B cell (primary cell): ENCODE data around the gene CLINT1. TPM values are rescaled to one million over a fixed set of nuclear protein-coding genes. Genes with fewer than 3 reads are reported as not detected.

ENCODE experiments used
- ATAC-seq: fragments of 200-7000 bp; cut with Tn5 transposase; one replicate; pipeline ENCODE4 v1.10.0; 2021; ENCODE audit warnings: low read depth, mild to moderate bottlenecking, moderate number of reproducible peaks, moderate library complexity
- CTCF ChIA-PET: fragments of 350-600 bp; sonication (Branson Sonifier 250); formaldehyde crosslinking; loops from one replicate; lab custom pipeline; 2021; ENCODE audit warnings: antibody characterized with exemption, inconsistent platforms; lab: Charles Lee
- POLR2A ChIA-PET: fragments of 350-600 bp; sonication (Branson Sonifier 250); formaldehyde crosslinking; loops from one replicate; lab custom pipeline; 2021; ENCODE audit warnings: antibody characterized with exemption; lab: Charles Lee
- DNase-seq: peaks from one replicate; pipeline ENCODE4 v3.0.0; 2013
- H2AFZ ChIP-seq: 2 replicates; pipeline ENCODE4 v1.6.1; 2012; ENCODE audit warnings: mild to moderate bottlenecking, low read depth, low read length; ENCODE audit not compliant: insufficient read depth, poor library complexity, severe bottlenecking
- H3K27ac ChIP-seq, 2 donors: 1 replicate in 1 of 2; 2 replicates in 1 of 2; pipeline ENCODE4 v1.5.1; 2012 to 2013; ENCODE audit warnings: low read length in 2 of 2, mild to moderate bottlenecking in 2 of 2, moderate library complexity in 1 of 2
- H3K27me3 ChIP-seq, 4 experiments: fragments of 200-600 bp in 1 of 4; sonication (generic) in 1 of 4; replicated peaks in 1 of 4; 1 replicate in 2 of 4; 2 replicates in 2 of 4; pipeline versions ENCODE4 v1.6.1 to v1.7.0; 2013 to 2016; ENCODE audit warnings: low read length in 3 of 4, mild to moderate bottlenecking in 2 of 4, mixed read lengths in 1 of 4, moderate library complexity in 1 of 4; ENCODE audit not compliant: insufficient read depth in 4 of 4, control insufficient read depth in 3 of 4; ENCODE audit errors: control extremely low read depth in 1 of 4
- H3K36me3 ChIP-seq, 2 experiments: replicated peaks in 1 of 2; 1 replicate in 1 of 2; 2 replicates in 1 of 2; pipeline versions ENCODE4 v1.6.1 to v1.7.1; 2013; ENCODE audit warnings: low read length in 1 of 2; ENCODE audit not compliant: insufficient read depth in 2 of 2, control insufficient read depth in 1 of 2; ENCODE audit errors: control extremely low read depth in 1 of 2, extremely low read depth in 1 of 2
- H3K4me1 ChIP-seq, 2 donors: fragments of 200-600 bp in 1 of 2; sonication (generic) in 1 of 2; 1 replicate in 1 of 2; 2 replicates in 1 of 2; pipeline versions ENCODE4 v1.5.1 to v1.6.1; 2013 to 2017; ENCODE audit warnings: low read length in 2 of 2; ENCODE audit not compliant: control insufficient read depth in 2 of 2, insufficient read depth in 2 of 2
- H3K4me2 ChIP-seq: replicated peaks from 2 replicates; pipeline ENCODE3; 2012; ENCODE audit warnings: mild to moderate bottlenecking, low read depth, low read length; ENCODE audit not compliant: poor library complexity, severe bottlenecking
- H3K4me3 ChIP-seq, 5 experiments: fragments of 200-600 bp in 1 of 5; sonication (generic) in 1 of 5; 1 replicate in 3 of 5; 2 replicates in 2 of 5; pipeline versions ENCODE4 v1.5.1 to v1.7.0; 2011 to 2016; ENCODE audit warnings: low read length in 4 of 5, mild to moderate bottlenecking in 4 of 5, low read depth in 2 of 5, control low read depth in 1 of 5, moderate library complexity in 1 of 5; ENCODE audit not compliant: insufficient read depth in 1 of 5; ENCODE audit errors: control extremely low read depth in 1 of 5, extremely low read depth in 1 of 5
- H3K79me2 ChIP-seq: fragments of 200-600 bp; sonication (generic); one replicate; pipeline ENCODE4 v1.6.0; 2016; ENCODE audit warnings: low read length; ENCODE audit not compliant: control insufficient read depth, insufficient read depth
- H3K9ac ChIP-seq: fragments of 200-600 bp; sonication (generic); 2 replicates; pipeline ENCODE4 v1.6.1; 2017; ENCODE audit warnings: mild to moderate bottlenecking, low read length, moderate library complexity
- H3K9me3 ChIP-seq, 3 donors: one replicate each; pipeline versions ENCODE4 v1.6.1 to v1.7.1; 2013; ENCODE audit warnings: low read length in 2 of 3; ENCODE audit not compliant: control insufficient read depth in 2 of 3, insufficient read depth in 1 of 3; ENCODE audit errors: control extremely low read depth in 1 of 3
- H4K20me1 ChIP-seq: 2 replicates; pipeline ENCODE4 v1.6.0; 2012; ENCODE audit warnings: mild to moderate bottlenecking, low read length; ENCODE audit not compliant: insufficient read depth, control insufficient read depth, poor library complexity, severe bottlenecking
- H3K27ac Mint-ChIP-seq: one replicate; pipeline ENCODE4 v1.8.0; 2021; ENCODE audit warnings: mixed read lengths
- H3K27me3 Mint-ChIP-seq: one replicate; pipeline ENCODE4 v1.8.0; 2021; ENCODE audit warnings: mixed read lengths
- H3K4me1 Mint-ChIP-seq: one replicate; pipeline ENCODE4 v1.8.0; 2021; ENCODE audit warnings: mixed read lengths
- H3K4me3 Mint-ChIP-seq: one replicate; pipeline ENCODE4 v1.8.0; 2021; ENCODE audit warnings: mixed read lengths
- H3K9me3 Mint-ChIP-seq: one replicate; pipeline ENCODE4 v1.8.0; 2022; ENCODE audit warnings: mixed read lengths; ENCODE audit not compliant: insufficient read depth
- EZH2 ChIP-seq: IDR thresholded peaks from 2 replicates; pipeline ENCODE4 v1.6.1; 2012; ENCODE audit warnings: borderline replicate concordance, low read depth, mild to moderate bottlenecking, moderate library complexity, low read length; ENCODE audit not compliant: insufficient read depth, poor library complexity, severe bottlenecking
- WGBS: methylation state at CpG from one replicate; pipeline ENCODE4 v1.1.5; 2013; ENCODE audit warnings: missing lambda C conversion rate; ENCODE audit not compliant: insufficient coverage; 5-methylcytosine and 5-hydroxymethylcytosine counted together
- intact Hi-C: fragments of 100-400 bp; cut with micrococcal nuclease; formaldehyde crosslinking; loops from one replicate; pipeline ENCODE4 v1.10.0; 2022
- polyA plus RNA-seq: library from polyadenylated mRNA; depleted of rRNA; stranded (reverse); fragments of >200 nt; gene quantifications from 2 replicates; pipeline ENCODE4 v1.2.3, GENCODE V29; 2012
- total RNA-seq, 2 donors: library from RNA; stranded (reverse); fragments of 120-200 nt in 1 of 2; gene quantifications; 1 replicate in 1 of 2; 2 replicates in 1 of 2; pipeline versions ENCODE4 v1.2.3 to v1.2.4, GENCODE V29; 2013 to 2022
- TF ChIP-seq, protein P1 (sequence below): fragments of 200-600 bp; IDR thresholded peaks from one replicate; pipeline ENCODE4 v1.8.0; 2022; ENCODE audit warnings: antibody characterized with exemption, mild to moderate bottlenecking

CLINT1 gene
- total and polyA plus RNA-seq, 2 donors (not counting 1 experiment from before 2014, with no cell fraction given): 69.7 to 89.1 TPM

DNA sequence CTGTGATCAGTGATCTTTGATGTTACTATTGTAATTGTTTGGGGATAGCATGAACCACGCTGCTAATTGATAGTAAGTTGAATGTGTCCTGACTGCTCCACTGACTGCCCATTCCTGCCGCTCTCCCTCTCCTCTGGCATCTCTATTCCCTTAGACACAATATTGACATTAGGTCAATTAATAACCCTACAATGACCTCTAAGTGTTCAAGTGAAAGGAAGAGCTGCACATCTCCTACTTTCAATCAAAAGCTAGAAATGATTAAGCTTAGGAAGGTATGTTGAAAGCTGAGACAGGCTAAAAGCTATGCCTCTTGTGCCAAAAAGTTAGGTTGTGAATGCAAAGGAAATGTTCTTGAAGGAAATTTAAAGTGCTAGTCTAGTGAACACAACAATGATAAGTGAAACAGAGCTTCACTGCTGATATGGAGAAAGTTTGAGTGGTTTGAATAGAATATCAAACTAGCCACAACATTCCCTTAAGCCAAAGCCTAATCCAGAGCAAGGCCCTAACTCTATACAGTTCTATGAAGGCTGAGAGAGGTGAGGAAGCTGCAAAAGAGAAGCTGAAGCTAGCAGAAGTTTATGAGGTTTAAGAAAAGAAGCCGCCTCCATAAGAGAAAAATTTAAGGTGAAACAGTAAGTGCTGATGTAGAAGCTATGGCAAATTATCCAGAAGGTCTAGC lies 12.9 kb downstream of the CLINT1 start:
- Histone ChIP-seq H3K79me2 (peaks cover 89% of the 10 kb centered on the region), H3K27me3 (no peaks in the 10 kb centered on the region), H2AFZ (no peak overlapping the region), H3K36me3 (peaks cover 7 to 14% of the 10 kb centered on the region in 2 experiments), H4K20me1 (peaks cover 54% of the 10 kb centered on the region), H3K27ac (no peak overlapping the region), H3K9me3 (no peaks in the 10 kb centered on the region), H3K4me2 (no peak overlapping the region), H3K9ac (no peak overlapping the region), H3K4me3 (no peak overlapping the region), H3K4me1 (no peaks in the 10 kb centered on the region)
- TF ChIP-seq EZH2: no peak
- TF ChIP-seq, protein P1, sequence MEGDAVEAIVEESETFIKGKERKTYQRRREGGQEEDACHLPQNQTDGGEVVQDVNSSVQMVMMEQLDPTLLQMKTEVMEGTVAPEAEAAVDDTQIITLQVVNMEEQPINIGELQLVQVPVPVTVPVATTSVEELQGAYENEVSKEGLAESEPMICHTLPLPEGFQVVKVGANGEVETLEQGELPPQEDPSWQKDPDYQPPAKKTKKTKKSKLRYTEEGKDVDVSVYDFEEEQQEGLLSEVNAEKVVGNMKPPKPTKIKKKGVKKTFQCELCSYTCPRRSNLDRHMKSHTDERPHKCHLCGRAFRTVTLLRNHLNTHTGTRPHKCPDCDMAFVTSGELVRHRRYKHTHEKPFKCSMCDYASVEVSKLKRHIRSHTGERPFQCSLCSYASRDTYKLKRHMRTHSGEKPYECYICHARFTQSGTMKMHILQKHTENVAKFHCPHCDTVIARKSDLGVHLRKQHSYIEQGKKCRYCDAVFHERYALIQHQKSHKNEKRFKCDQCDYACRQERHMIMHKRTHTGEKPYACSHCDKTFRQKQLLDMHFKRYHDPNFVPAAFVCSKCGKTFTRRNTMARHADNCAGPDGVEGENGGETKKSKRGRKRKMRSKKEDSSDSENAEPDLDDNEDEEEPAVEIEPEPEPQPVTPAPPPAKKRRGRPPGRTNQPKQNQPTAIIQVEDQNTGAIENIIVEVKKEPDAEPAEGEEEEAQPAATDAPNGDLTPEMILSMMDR: no peak
- intact Hi-C loops: no loop called here
- 100% methylated on average over 1 of the region's 3 CpGs for WGBS
- Mint-ChIP-seq H3K4me3 (no peak overlapping the region), H3K27me3 (no peaks in the 10 kb centered on the region), H3K4me1 (peaks cover 26% of the 10 kb centered on the region), H3K9me3 (no peaks in the 10 kb centered on the region), H3K27ac (no peak overlapping the region)
- DNase-seq (no peak), ATAC-seq (no peak)
- ChIA-PET POLR2A (no interaction called here), CTCF (interaction anchor here (0.9 kb wide), 1 partner anchor 327 kb away, joined by 3 read pairs; no protein-coding TSS in a partner anchor)

DNA sequence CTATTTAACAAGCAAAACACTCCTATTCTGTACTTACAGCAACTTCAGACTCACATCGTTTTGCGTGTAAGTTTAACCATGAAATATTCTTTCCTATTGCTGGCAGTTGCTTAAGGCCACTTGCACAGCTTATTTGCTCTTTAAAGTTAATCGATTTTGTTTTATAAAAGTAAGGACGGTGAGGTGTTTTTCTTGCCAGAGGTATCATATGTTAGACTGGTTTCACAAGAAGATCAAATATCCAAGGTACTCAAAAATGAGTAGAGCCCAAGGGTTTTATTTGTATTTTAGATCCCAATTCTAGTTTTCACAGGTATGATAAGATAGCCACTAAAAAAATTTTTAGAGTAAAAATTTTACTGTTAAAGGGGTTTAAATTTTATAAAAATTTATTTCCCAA lies 16.2 kb downstream of the CLINT1 start:
- no peaks in the 10 kb centered on the region for H3K27me3 ChIP-seq
- Mint-ChIP-seq H3K4me1 (peaks cover 21% of the 10 kb centered on the region), H3K9me3 (no peaks in the 10 kb centered on the region), H3K27me3 (no peaks in the 10 kb centered on the region), H3K27ac (no peak overlapping the region), H3K4me3 (no peak overlapping the region)
- no peak overlapping the region for H3K27ac ChIP-seq
- no peak overlapping the region for H3K9ac ChIP-seq
- intact Hi-C loops: no loop called here
- no peaks in the 10 kb centered on the region for H3K4me1 ChIP-seq
- H3K36me3 ChIP-seq: peaks cover 7 to 18% of the 10 kb centered on the region in 2 experiments
- no CpG with 5 or more reads among the region's 4 CpGs for WGBS
- ChIA-PET POLR2A (no interaction called here), CTCF (interaction anchor here (1.5 to 1.6 kb wide), 2 partner anchors 12 to 73 kb away, joined by 3 to 4 read pairs; no protein-coding TSS in a partner anchor)
- H3K79me2 ChIP-seq: peaks cover 89% of the 10 kb centered on the region
- no peak for TF ChIP-seq EZH2
- TF ChIP-seq, protein P1: no peak
- no peak overlapping the region for H2AFZ ChIP-seq
- H3K4me2 ChIP-seq: no peak overlapping the region
- H3K4me3 ChIP-seq: no peak overlapping the region
- DNase-seq: no peak
- no peaks in the 10 kb centered on the region for H3K9me3 ChIP-seq
- H4K20me1 ChIP-seq: peaks cover 48% of the 10 kb centered on the region
- ATAC-seq: no peak
